Right renal pelvis (tissue), 4 donors: ENCODE data around the gene ALDH1L1. TPM values are rescaled to one million over a fixed set of nuclear protein-coding genes. Genes with fewer than 3 reads are reported as not detected.
"Not testable (repeated sequence)": the region's sequence is repeated elsewhere in the genome, so short reads cannot be mapped to it uniquely, and the experiment has no call there.

Experiments
- DNase-seq, 4 donors: peaks; one replicate each; pipeline ENCODE4 v3.0.0-alpha.2; 2013; ENCODE audit warnings: low read depth in 4 of 4, low spot score in 3 of 4, missing footprints in 1 of 4
- polyA plus RNA-seq, 4 donors: library from polyadenylated mRNA; unstranded; fragments of 120-200 nt; gene quantifications; one replicate each; pipeline ENCODE4 v1.2.1, GENCODE V29; 2013; ENCODE audit not compliant: insufficient read length in 4 of 4

Gene ALDH1L1
- polyA plus RNA-seq, 4 donors: 31.5 to 57.0 (median 44.9) TPM

DNA sequence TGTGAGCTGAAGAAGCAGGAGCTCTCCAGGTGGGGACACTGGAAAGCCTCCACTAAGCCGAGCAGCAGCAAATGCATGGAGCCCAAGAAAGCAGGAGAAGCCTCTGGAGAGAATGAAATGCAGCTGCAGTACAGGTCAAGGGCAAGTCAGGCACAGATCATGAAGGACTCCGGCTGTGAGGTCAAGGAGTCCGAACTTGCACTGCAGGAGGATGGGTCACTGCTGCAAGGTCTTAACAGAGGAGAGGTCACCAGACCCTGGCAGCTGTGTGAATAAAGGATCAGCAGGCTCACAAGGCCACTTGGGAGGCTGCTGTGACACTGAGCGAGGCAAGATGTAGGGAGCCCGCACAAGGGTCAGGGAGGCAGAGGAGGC, 71.7 kb downstream of the ALDH1L1 start:
- no peak for DNase-seq

DNA sequence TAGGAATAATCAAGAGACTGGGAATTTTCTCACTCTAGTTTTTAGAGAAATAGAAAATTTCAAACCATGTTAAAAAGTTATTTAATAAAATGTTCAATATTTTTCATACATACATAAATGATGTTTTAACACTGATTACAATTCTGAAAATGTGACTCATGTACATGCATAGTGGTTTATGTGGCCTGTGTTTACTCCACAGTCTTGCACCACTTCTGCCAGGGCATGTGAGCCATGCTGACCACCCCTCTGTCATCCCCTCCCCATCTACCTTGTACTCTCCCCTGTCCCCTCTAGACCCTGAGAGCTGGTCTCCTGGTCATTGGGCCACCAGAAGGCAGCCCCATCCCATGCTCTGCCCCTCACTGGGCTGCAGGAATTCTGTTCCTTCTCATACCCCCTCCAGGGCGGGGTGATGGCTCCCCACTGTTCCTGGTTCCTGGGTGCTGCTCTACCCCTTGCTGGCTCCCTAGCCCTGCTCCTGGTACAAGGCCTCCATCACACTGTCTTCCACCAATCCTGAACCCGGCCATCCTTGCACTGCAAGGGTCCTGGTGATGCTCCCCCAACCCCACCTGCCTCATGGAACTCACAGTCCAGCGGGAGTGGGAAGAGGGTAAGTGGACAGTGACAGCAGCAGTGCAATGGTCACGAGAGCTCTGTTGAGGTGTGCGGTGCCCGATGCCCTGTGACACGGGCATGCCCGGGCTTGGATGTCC, 72.3 kb downstream of the ALDH1L1 start:
- DNase-seq: no peak

DNA sequence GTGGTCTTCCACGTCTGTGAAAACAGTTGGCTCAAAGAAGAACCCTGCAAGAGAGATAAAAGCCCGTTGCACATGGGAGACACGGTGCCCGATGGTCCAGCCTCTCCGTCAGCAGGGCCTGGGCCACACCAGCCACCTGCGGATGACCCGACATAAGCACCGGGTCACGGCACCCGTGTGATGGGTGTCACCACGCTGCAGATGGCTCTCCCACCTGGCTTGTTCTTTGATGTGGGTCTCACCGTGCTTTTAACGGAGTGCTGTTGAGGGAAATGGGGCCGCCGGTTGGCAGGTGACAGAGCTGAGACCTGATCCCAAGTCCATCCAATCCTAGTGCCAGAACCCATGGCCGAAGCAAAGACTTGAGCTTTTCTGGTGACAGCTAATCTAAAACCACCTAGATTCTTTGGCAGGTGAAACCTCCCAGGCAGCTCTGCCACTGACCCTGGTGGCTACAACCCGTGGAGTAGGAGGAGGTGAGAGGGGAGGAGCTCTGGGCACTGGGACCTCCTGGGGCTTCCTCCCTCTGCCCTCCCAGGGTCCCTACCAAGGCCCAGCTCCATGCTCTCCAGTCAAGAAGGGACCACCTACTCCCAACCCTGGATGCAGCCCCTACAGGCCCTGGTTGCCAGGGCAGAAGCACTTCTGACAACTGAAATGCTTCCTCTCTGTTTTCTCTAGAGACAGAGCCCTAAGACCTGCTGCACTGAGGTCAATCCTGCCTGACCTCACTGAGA, 73.0 kb downstream of the ALDH1L1 start:
- no peak for DNase-seq

- no peak for DNase-seq
These were observed 73.8 kb downstream of the ALDH1L1 start for GRCh38 chr3:126106336-126107202.

GRCh38 chr3:126105691-126106187, 74.6 kb downstream of the ALDH1L1 start:
- no peak for DNase-seq

- DNase-seq: no peak
These were observed 75.4 kb downstream of the ALDH1L1 start for GRCh38 chr3:126104742-126105605.

DNA sequence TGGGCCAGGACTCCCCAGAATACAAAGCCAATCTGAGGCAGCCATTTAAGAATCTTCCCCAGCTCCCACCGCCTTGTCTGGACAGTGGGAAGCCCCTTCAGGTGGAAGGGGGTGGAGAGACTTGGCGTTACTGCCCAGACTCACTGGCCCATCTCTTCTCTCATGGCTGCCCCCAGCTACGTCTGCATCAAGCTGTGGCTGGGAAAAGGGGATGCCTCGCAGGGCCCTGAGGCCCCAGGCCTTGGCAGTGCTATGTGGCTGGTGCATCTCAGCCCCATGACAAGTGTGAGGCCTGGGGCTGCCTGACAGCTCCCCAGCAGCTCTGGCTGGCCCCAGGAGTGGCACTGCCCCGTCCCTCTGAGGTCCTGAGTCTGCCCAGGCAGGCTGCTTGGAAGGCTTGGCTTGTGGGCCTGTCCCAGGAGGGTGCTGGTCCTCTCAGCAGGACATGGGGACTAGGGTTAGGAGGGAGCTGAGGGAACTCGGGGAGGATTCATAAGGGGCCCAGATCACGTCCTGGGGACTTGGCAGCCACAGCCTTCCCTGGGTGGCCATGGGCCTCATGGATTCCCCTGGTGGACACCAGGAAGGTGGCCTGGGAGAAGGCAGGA, 76.3 kb downstream of the ALDH1L1 start:
- DNase-seq: no peak

DNA sequence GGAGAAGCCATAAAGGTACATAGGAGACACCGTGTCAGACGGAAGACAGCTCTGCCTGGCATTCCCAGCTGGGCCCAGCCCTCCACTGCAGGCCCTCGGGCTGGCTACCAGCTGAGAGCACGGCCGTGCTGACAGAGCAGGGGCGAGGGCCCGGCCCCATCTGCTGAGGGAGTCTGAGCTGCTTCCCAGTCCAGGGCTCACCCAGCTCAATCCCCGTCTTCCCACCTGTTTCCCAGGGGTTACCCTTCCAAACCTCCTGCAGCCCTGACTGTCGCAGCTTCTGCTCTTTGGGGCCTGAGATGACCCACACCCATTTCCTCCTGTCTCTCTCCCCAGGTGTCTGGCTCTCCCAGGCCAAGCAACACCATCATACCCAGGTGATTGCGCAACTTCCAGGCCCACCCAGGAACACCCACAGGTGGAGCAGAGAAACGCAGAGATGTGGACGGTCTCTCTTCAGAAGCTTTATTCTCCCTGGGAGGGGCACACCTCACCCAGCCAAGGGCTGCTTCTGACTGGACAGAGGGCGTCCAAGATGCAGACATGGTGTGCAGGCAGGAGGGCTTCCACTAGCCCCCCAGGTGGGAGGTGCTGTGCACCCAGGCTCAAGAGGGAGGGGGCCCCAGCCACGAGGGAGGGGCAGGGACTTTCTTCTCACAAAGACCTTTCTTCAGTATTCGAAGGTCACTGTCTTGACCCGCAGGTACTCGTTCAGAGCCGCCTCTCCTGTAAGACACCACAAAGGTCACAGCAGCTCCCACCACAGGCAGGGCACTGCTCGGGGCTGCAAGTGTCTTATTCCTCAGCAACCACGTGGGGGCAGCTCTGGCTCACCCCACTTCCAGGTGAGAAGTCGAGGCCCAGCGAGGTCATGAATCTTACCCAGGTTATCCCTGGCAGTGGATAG, 77.0 kb downstream of the ALDH1L1 start:
- no peak for DNase-seq

DNA sequence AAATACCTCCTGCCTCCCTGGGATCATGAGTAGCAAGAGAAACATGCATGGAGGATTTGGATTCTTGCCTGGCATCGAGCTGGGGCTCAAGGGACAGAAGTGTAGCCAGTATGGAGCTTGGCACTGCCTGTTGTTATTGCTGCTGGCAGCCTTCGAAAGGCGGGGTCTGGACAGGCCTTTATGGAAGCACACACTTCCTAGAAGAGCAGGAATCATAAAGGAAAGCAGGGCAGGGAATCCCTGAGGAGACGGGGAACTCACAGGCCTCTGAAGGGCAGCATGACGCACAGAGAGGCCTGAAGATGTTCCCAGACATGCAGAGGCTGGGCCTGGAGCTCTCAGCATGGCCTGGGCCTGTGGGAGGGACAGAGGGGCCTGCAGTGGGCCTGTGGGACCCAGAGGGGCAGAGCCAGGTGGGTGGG, 77.8 kb downstream of the ALDH1L1 start:
- DNase-seq: no peak

GRCh38 chr3:126102011-126102410, 78.4 kb downstream of the ALDH1L1 start:
- no peak for DNase-seq

- DNase-seq: no peak
These were observed 78.8 kb downstream of the ALDH1L1 start for GRCh38 chr3:126101521-126101982.

- no peak for DNase-seq
These were observed 79.6 kb downstream of the ALDH1L1 start for GRCh38 chr3:126100634-126101301.

- no peak for DNase-seq
These were observed 80.1 kb downstream of the ALDH1L1 start for GRCh38 chr3:126100269-126100633.

DNA sequence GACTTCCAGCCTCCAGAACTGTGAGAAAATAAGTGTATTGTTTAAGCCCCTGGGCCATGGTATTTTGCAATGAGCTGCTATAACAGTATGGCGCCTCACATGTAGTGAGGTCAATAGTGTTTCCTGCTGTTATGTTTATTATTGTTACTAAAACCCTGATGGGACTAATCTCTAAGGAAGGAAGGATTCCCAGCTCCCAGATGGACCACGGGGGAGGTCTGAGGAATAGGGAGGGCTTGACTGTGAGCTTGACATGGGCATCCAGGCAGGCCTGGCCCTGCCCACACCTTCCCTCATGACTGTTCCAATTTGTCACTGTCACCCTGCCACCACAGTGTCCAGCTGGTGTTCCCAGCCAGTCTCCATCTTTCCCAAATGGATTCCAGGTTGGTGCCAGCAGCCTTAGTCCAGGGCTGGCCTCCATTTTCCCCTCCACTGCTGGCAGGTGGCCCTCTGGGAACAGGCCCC, 82.0 kb downstream of the ALDH1L1 start:
- DNase-seq: no peak

- DNase-seq: no peak
These were observed 82.6 kb downstream of the ALDH1L1 start for GRCh38 chr3:126097801-126098200.

DNA sequence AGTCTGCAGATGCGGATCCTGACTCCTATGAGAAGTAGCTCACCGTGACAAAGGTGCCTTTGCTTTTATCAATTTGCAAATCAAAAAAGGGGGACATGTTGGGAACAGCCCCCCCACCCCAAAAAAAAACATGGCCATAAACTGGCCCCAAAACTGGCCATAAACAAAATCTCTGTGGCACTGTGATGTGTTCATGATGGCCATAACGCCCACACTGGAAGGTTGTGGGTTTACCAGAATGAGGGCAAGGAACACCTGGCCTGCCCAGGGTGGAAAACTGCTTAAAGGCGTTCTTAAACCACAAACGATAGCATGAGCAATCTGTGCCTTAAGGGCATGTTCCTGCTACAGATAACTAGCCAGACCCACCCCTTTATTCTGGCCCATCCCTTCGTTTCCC, 84.1 kb downstream of the ALDH1L1 start:
- not testable (repeated sequence) for DNase-seq

GRCh38 chr3:126092128-126092527, 88.3 kb downstream of the ALDH1L1 start:
- not testable (repeated sequence) for DNase-seq
